ENCODE data around the gene RPS26.
"Not testable (repeated sequence)": the region's sequence is repeated elsewhere in the genome, so short reads cannot be mapped to it uniquely, and the experiment has no call there.

Gene RPS26

GRCh38 chr12:56041552-56042429 lies at the start of gene RPS26:
Gene RPS26, plus strand, starts transcription at chr12:56041918. Its CDS starts 249 bp downstream, at chr12:56042167.
- DNase-seq (ENCODE audit: low spot score), result peak; percentile 88

- no peak for DNase-seq (ENCODE audit: low spot score)
These were observed 48.4 kb upstream of the RPS26 start for GRCh38 chr12:55993230-55993853.

GRCh38 chr12:55995366-55995765 lies 46.4 kb upstream of the RPS26 start:
- DNase-seq (ENCODE audit: low spot score), result no peak

- peak; percentile 67 for DNase-seq (ENCODE audit: low spot score)
These were observed 45.5 kb upstream of the RPS26 start for GRCh38 chr12:55996201-55996714.

GRCh38 chr12:55996715-55997534 lies 44.8 kb upstream of the RPS26 start, which contains the start of gene SUOX:
Gene SUOX, plus strand, starts transcription at chr12:55997276. Its CDS starts 4,946 bp downstream, at chr12:56002222.
- peak; percentile 98 for DNase-seq (ENCODE audit: low spot score)

GRCh38 chr12:55997535-55997859 lies 44.2 kb upstream of the RPS26 start:
- DNase-seq (ENCODE audit: low spot score), result no peak

GRCh38 chr12:55999522-55999921 lies 42.2 kb upstream of the RPS26 start:
- DNase-seq (ENCODE audit: low spot score), result not testable (repeated sequence)

GRCh38 chr12:55999999-56000540 lies 41.6 kb upstream of the RPS26 start:
- not testable (repeated sequence) for DNase-seq (ENCODE audit: low spot score)

GRCh38 chr12:56001487-56002100 lies 40.1 kb upstream of the RPS26 start:
- DNase-seq (ENCODE audit: low spot score), result no peak

- DNase-seq (ENCODE audit: low spot score), result not testable (repeated sequence)
These were observed 38.3 kb upstream of the RPS26 start for GRCh38 chr12:56003376-56003775.

GRCh38 chr12:56004211-56004610 lies 37.5 kb upstream of the RPS26 start:
- no peak for DNase-seq (ENCODE audit: low spot score)

- DNase-seq (ENCODE audit: low spot score), result peak; percentile 72
These were observed 33.9 kb upstream of the RPS26 start for GRCh38 chr12:56007564-56008559.

GRCh38 chr12:56010111-56010570 lies 31.6 kb upstream of the RPS26 start:
- no peak for DNase-seq (ENCODE audit: low spot score)

- DNase-seq (ENCODE audit: low spot score), result no peak
These were observed 30.1 kb upstream of the RPS26 start for GRCh38 chr12:56011509-56012090.

- DNase-seq (ENCODE audit: low spot score), result no peak
These were observed 28.2 kb upstream of the RPS26 start for GRCh38 chr12:56013482-56013881.

GRCh38 chr12:56014205-56014604 lies 27.5 kb upstream of the RPS26 start:
- no peak for DNase-seq (ENCODE audit: low spot score)

- no peak for DNase-seq (ENCODE audit: low spot score)
These were observed 24.5 kb upstream of the RPS26 start for GRCh38 chr12:56017181-56017580.

GRCh38 chr12:56018356-56018755 lies 23.4 kb upstream of the RPS26 start:
- DNase-seq (ENCODE audit: low spot score), result no peak

- peak; percentile 43 for DNase-seq (ENCODE audit: low spot score)
These were observed 21.1 kb upstream of the RPS26 start, which contains the start of gene IKZF4 for GRCh38 chr12:56020423-56021184. Gene IKZF4, plus strand, starts transcription at chr12:56021043. Its CDS starts 451 bp downstream, at chr12:56021494.
